ENCODE data around the gene ABLIM2.

GRCh38 chr4:7915875-7916242, 242.8 kb downstream of the ABLIM2 start:
- TF ChIP-seq CTCF (IDR thresholded peaks at IDR 0.05) (no peak), POLR2A (IDR thresholded peaks at IDR 0.05) (no peak)
